Keratinocyte (primary cell): ENCODE measurements around the gene LHFPL2. TPM values are rescaled to one million over a fixed set of nuclear protein-coding genes. Genes with fewer than 3 reads are reported as not detected.

Experiments used
- DNase-seq: peaks from one replicate; pipeline ENCODE4 v3.0.0-alpha.2; 2011; ENCODE audit warnings: low read depth, missing footprints, low spot score
- FAIRE-seq: peaks from 2 replicates; lab custom pipeline; 2011; peaks lifted over from hg19 to GRCh38; lab: Jason Lieb, UNC
- H2AFZ ChIP-seq: 2 replicates; pipeline ENCODE4 v1.6.0; 2012; ENCODE audit warnings: low read length, control low read depth, inconsistent platforms; ENCODE audit not compliant: control insufficient read depth
- H3K27ac ChIP-seq: 2 replicates; pipeline ENCODE4 v1.5.1; 2011; ENCODE audit warnings: low read length; ENCODE audit not compliant: control insufficient read depth, insufficient read depth
- H3K27me3 ChIP-seq: 3 replicates; pipeline ENCODE4 v1.6.0; 2011; ENCODE audit warnings: low read length; ENCODE audit not compliant: control insufficient read depth, insufficient read depth; ENCODE audit errors: extremely low read depth
- H3K36me3 ChIP-seq, 2 experiments: 2 replicates in 1 of 2; 3 replicates in 1 of 2; pipeline ENCODE4 v1.5.1; 2011; ENCODE audit warnings: low read length in 2 of 2, mild to moderate bottlenecking in 1 of 2; ENCODE audit not compliant: control insufficient read depth in 2 of 2, insufficient read depth in 2 of 2; ENCODE audit errors: extremely low read depth in 1 of 2
- H3K4me1 ChIP-seq: 3 replicates; pipeline ENCODE4 v1.5.1; 2011; ENCODE audit warnings: low read length; ENCODE audit not compliant: control insufficient read depth, insufficient read depth; ENCODE audit errors: extremely low read depth
- H3K4me2 ChIP-seq: 3 replicates; pipeline ENCODE4 v1.6.0; 2011; ENCODE audit warnings: low read depth, low read length; ENCODE audit not compliant: control insufficient read depth, insufficient read depth; ENCODE audit errors: extremely low read depth
- H3K4me3 ChIP-seq, 3 experiments: fragments of 200-600 bp in 1 of 3; sonication (generic) in 1 of 3; 2 replicates in 2 of 3; 3 replicates in 1 of 3; pipeline ENCODE4 v1.5.1; 2011 to 2016; ENCODE audit warnings: low read length in 3 of 3, mild to moderate bottlenecking in 3 of 3, control low read depth in 2 of 3, inconsistent platforms in 1 of 3, low read depth in 1 of 3, mixed read lengths in 1 of 3, mixed run types in 1 of 3, moderate library complexity in 1 of 3; ENCODE audit not compliant: control insufficient read depth in 2 of 3, insufficient read depth in 2 of 3; ENCODE audit errors: extremely low read depth in 1 of 3
- H3K79me2 ChIP-seq: 2 replicates; pipeline ENCODE4 v1.6.0; 2012; ENCODE audit warnings: low read length; ENCODE audit not compliant: control insufficient read depth, insufficient read depth
- H3K9ac ChIP-seq: 3 replicates; pipeline ENCODE4 v1.6.0; 2011; ENCODE audit warnings: low read length; ENCODE audit not compliant: control insufficient read depth, insufficient read depth; ENCODE audit errors: extremely low read depth
- H3K9me1 ChIP-seq: 3 replicates; pipeline ENCODE4 v1.6.0; 2011; ENCODE audit warnings: low read length; ENCODE audit not compliant: control insufficient read depth, insufficient read depth; ENCODE audit errors: extremely low read depth
- H3K9me3 ChIP-seq: 2 replicates; pipeline ENCODE4 v1.5.1; 2012; ENCODE audit warnings: low read depth, low read length; ENCODE audit not compliant: control insufficient read depth
- H4K20me1 ChIP-seq: 3 replicates; pipeline ENCODE4 v1.6.0; 2011; ENCODE audit warnings: low read length; ENCODE audit not compliant: control insufficient read depth, insufficient read depth; ENCODE audit errors: extremely low read depth
- EZH2 ChIP-seq: IDR thresholded peaks from one replicate; pipeline ENCODE4 v1.6.1; 2012; ENCODE audit warnings: inconsistent platforms, mild to moderate bottlenecking, low read length, moderate library complexity
- dilution Hi-C: fragments of 300-500 bp; cut with MboI; formaldehyde crosslinking; loops from one replicate; pipeline ENCODE4 v1.7.0; 2020; ENCODE audit warnings: low sequenced_read_pairs; ENCODE audit not compliant: extremely low pct_ligation_motif_present
- polyA plus RNA-seq, 5 experiments: library from polyadenylated mRNA; depleted of rRNA in 3 of 5; stranded (reverse) in 3 of 5; stranded (forward) in 1 of 5; unstranded in 1 of 5; fragments of >200 nt; gene quantifications; 1 replicate in 1 of 5; 2 replicates in 3 of 5; 3 replicates in 1 of 5; pipeline versions ENCODE4 v1.2.1 to v1.2.3, GENCODE V29; 2011 to 2012; ENCODE audit warnings: missing spikeins in 2 of 5, low read depth in 1 of 5, low replicate concordance in 1 of 5
- TF ChIP-seq, protein P1 (sequence below), 3 experiments: IDR thresholded peaks in 1 of 3; conservative IDR thresholded peaks in 1 of 3; optimal IDR thresholded peaks in 1 of 3; 2 replicates in 2 of 3; 3 replicates in 1 of 3; pipeline versions ENCODE3 to v1.5.1; 2011; ENCODE audit warnings: low read length in 3 of 3, mild to moderate bottlenecking in 3 of 3, moderate library complexity in 2 of 3, control low read depth in 1 of 3, inconsistent platforms in 1 of 3; ENCODE audit not compliant: insufficient read depth in 2 of 3; ENCODE audit errors: extremely low read depth in 1 of 3

Gene LHFPL2
- polyA plus RNA-seq, 1 donor (not counting 4 experiments of a cell fraction or from before 2014, with no cell fraction given), result 11.4 TPM

DNA sequence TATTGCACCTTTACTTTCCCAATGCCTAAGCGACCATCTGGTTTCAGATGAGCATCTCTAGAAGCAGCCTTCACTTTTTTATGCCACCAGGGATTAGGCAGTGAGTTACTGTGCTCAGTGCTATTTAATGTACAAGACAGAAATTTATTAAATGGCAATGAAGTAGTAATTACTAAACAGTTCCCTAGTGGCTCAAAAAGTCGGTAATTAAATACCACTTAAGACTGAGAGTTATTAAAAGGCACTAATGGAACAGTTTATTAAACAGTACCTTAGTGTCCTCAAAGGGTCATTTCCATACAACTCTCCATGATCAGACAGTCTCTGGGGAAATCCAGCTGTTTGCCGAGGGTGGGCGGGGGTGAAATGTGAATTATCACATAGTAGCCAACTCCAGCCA lies 42.3 kb downstream of the LHFPL2 start:
- Histone ChIP-seq H3K9me3 (no peaks in the 10 kb centered on the region), H3K4me2 (peak overlapping the region; percentile 22), H3K27me3 (no peaks in the 10 kb centered on the region), H3K4me1 (peaks cover 10% of the 10 kb centered on the region), H3K9ac (no peak overlapping the region), H2AFZ (no peak overlapping the region), H3K36me3 (peaks cover 4 to 7% of the 10 kb centered on the region in 2 experiments), H3K9me1 (peaks cover 3% of the 10 kb centered on the region), H4K20me1 (no peaks in the 10 kb centered on the region), H3K27ac (peak overlapping the region; percentile 52), H3K79me2 (peaks cover 3% of the 10 kb centered on the region), H3K4me3 (no peak overlapping the region)
- dilution Hi-C loops, result no loop called here
- TF ChIP-seq, protein P1, sequence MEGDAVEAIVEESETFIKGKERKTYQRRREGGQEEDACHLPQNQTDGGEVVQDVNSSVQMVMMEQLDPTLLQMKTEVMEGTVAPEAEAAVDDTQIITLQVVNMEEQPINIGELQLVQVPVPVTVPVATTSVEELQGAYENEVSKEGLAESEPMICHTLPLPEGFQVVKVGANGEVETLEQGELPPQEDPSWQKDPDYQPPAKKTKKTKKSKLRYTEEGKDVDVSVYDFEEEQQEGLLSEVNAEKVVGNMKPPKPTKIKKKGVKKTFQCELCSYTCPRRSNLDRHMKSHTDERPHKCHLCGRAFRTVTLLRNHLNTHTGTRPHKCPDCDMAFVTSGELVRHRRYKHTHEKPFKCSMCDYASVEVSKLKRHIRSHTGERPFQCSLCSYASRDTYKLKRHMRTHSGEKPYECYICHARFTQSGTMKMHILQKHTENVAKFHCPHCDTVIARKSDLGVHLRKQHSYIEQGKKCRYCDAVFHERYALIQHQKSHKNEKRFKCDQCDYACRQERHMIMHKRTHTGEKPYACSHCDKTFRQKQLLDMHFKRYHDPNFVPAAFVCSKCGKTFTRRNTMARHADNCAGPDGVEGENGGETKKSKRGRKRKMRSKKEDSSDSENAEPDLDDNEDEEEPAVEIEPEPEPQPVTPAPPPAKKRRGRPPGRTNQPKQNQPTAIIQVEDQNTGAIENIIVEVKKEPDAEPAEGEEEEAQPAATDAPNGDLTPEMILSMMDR (optimal IDR thresholded peaks at IDR 0.05 in 1 of 3, IDR thresholded peaks at IDR 0.05 in 1 of 3, conservative IDR thresholded peaks at IDR 0.05 in 1 of 3; ENCODE audit: extremely low read depth in 1 of 3, insufficient read depth in 2 of 3, low read length in 3 of 3), result no peak
- no peak for TF ChIP-seq EZH2
- DNase-seq (no peak), FAIRE-seq (no peak)

DNA sequence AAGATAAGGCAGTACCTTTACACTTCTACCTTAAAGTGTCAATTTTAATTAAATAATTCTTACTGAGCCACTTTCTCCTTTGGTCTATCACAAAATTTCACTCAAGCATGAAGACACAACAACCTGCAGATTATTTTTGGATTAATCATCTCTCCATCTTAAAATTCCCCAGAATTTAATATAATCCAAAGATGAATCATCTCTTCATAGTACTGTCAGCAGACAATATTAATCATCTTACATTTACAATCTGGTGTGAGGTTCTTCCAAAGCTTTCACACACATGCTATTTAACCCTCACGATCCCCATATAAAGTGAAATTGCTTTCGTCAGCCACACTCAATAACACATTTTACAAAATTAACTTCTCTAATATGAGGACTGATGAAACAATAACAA lies 43.0 kb downstream of the LHFPL2 start:
- Histone ChIP-seq H3K79me2 (peaks cover 5% of the 10 kb centered on the region), H3K27ac (peak overlapping the region; percentile 56)

More for the DNA sequence above, 43.0 kb downstream of the LHFPL2 start:
- no peaks in the 10 kb centered on the region for H4K20me1 ChIP-seq
- dilution Hi-C loops, result no loop called here
- no peaks in the 10 kb centered on the region for H3K27me3 ChIP-seq
- no peak for TF ChIP-seq EZH2
- TF ChIP-seq, protein P1 (optimal IDR thresholded peaks at IDR 0.05 in 1 of 3, IDR thresholded peaks at IDR 0.05 in 1 of 3, conservative IDR thresholded peaks at IDR 0.05 in 1 of 3; ENCODE audit: extremely low read depth in 1 of 3, insufficient read depth in 2 of 3, low read length in 3 of 3), result no peak
- FAIRE-seq (no peak), DNase-seq (no peak)
- H2AFZ ChIP-seq, result no peak overlapping the region
- H3K9me3 ChIP-seq, result no peaks in the 10 kb centered on the region
- H3K36me3 ChIP-seq, result peaks cover 4 to 8% of the 10 kb centered on the region in 2 experiments
- peaks cover 10% of the 10 kb centered on the region for H3K4me1 ChIP-seq
- no peak overlapping the region for H3K4me3 ChIP-seq
- H3K9ac ChIP-seq, result no peak overlapping the region
- H3K9me1 ChIP-seq, result peaks cover 3% of the 10 kb centered on the region
- H3K4me2 ChIP-seq, result peak overlapping the region; percentile 28
